Measurements from ENCODE around the gene GOLGA6B. TPM values are rescaled to one million over a fixed set of nuclear protein-coding genes. Genes with fewer than 3 reads are reported as not detected.

Gene GOLGA6B, protein sequence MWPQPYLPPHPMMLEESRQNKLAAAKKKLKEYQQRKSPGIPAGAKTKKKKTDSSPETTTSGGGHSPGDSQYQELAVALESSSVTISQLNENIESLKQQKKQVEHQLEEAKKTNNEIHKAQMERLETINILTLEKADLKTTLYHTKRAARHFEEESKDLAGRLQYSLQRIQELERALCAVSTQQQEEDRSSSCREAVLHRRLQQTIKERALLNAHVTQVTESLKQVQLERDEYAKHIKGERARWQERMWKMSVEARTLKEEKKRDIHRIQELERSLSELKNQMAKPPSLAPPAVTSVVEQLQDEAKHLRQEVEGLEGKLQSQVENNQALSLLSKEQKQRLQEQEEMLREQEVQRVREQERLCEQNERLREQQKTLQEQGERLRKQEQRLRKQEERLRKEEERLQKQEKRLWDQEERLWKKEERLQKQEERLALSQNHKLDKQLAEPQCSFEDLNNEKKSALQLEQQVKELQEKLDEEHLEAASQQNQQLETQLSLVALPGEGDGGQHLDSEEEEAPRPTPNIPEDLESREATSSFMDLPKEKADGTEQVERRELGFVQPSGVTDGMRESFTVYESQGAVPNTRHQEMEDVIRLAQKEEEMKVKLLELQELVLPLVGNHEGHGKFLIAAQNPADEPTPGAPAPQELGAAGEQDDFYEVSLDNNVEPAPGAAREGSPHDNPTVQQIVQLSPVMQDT
- polyA plus RNA-seq, result not detected in 2 replicates

GRCh38 chr15:72654397-72654796 lies at the start of gene GOLGA6B:
GOLGA6B (plus strand) TSS chr15:72654697; CDS start chr15:72654738, 41 bp downstream.

GRCh38 chr15:72685925-72686794 lies 31.7 kb downstream of the GOLGA6B start, which contains the start of the genes BBS4 and HIGD2B:
BBS4 (plus strand) TSS chr15:72686207; CDS start chr15:72686228, 21 bp downstream.
HIGD2B (minus strand) TSS chr15:72686182; CDS start chr15:72676374, 9,808 bp downstream.

Other genes with a start within 250 kb of the GOLGA6B start
- 78.0 and 79.9 TPM in 2 replicates for gene ARIH1, start 180.4 kb upstream of the GOLGA6B start, polyA plus RNA-seq
- not detected in 2 replicates for gene HIGD2B, start 31.5 kb downstream of the GOLGA6B start, polyA plus RNA-seq
- gene BBS4, start 31.5 kb downstream of the GOLGA6B start, polyA plus RNA-seq, result 34.4 and 39.7 TPM in 2 replicates
- 3.0 and 3.4 TPM in 2 replicates for gene ADPGK, start 129.1 kb downstream of the GOLGA6B start, polyA plus RNA-seq

Measured in Purkinje cell (primary cell).